ENCODE measurements around the gene SDC3.

SDC3 gene

DNA sequence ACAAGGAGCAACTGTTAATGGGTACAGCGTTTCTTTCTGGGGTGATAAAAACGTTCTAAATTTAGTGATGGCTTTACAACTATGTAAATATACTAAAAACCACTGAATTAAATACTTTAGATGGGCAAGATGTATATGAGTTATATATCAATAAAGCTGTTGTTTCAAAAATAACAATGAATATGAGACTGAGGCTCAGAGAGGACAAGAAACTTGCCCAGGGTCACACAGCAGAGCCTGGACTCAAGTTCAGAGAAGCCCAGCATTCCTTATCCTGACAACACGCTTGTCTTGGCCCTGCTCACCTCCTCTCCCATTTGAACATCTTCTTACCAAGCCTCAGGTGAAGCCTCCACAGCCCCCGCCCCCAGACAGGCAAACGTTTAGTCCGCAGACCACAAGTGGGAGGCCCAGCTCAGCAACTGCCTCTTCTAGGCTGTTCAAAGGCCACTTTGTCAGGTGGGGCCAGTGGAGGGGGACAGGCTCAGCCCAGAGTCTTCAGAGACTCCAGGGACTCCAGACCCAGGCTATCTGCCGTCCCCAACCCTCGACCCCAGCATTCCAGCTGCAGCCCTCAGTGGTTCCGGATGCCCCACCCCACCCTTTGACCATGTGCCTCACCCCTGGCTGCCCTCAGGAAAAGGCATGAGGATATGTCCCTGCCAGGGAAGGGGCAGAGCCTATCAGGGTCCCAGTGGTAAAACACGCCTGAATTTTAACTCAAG is 17.9 kb downstream of the SDC3 start:
- no peak for DNase-seq

GRCh38 chr1:30889511-30889910 is 19.0 kb downstream of the SDC3 start:
- no peak for DNase-seq

- no peak for DNase-seq
These were observed 19.6 kb downstream of the SDC3 start for GRCh38 chr1:30888975-30889374.

DNA sequence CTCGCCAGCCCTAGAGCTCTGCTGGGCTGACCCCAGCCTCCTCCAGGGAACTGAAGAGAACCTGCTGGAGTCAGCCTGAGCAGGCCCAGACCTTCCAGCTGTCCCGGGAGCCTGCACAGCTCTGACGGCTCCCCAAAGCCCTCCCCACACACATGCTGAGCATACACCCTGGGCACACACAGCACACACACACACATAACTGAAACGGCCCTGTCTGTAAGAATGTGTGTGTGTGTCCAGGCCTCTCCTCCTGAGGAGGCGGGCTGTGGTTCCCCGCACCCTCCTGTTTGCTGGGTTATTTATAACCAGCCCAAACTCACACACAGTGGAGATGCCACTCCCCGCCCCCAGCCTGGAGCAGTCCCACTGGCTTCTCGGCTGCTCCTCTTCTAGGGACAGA is 20.2 kb downstream of the SDC3 start:
- DNase-seq = peak in 30 of 56 donors; percentile 21 to 78 (median 47)

- DNase-seq = peak in 1 of 56 donors; percentile 40
These were observed 20.9 kb downstream of the SDC3 start for GRCh38 chr1:30887485-30888315.

DNA sequence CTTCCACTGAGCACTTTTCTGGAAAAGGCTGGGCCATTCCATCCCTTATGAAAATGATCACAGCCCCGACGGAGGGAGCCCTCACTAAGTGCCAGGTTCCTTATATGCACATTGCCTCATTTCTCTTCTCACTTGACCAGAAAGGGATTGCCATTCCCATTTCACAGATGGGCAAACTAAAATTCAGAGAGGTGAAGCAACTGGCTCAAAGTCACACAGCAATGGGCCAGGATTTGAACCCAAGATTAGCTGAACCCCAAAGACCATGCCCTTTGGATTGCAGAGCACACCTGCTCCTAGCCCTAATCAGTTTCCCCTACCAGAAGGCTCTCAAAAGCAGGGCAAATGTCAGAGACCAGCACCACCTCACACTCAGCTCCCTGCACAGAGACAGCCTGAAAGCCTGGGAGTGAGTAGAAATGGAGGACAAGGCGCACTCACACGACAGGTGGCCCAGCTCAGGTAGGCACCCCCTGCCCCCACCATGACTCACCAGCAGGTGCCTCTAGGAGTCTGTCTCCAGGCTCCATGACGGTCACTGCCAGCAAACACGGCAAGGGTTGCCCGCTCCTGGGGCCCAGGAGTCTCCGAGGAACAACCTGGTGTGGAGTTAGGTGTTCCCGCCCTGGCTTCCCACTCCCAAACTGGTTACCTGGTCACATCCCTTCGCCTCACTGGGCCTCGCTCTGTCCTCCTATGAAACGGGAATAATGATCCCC is 21.7 kb downstream of the SDC3 start:
- no peak for DNase-seq

DNA sequence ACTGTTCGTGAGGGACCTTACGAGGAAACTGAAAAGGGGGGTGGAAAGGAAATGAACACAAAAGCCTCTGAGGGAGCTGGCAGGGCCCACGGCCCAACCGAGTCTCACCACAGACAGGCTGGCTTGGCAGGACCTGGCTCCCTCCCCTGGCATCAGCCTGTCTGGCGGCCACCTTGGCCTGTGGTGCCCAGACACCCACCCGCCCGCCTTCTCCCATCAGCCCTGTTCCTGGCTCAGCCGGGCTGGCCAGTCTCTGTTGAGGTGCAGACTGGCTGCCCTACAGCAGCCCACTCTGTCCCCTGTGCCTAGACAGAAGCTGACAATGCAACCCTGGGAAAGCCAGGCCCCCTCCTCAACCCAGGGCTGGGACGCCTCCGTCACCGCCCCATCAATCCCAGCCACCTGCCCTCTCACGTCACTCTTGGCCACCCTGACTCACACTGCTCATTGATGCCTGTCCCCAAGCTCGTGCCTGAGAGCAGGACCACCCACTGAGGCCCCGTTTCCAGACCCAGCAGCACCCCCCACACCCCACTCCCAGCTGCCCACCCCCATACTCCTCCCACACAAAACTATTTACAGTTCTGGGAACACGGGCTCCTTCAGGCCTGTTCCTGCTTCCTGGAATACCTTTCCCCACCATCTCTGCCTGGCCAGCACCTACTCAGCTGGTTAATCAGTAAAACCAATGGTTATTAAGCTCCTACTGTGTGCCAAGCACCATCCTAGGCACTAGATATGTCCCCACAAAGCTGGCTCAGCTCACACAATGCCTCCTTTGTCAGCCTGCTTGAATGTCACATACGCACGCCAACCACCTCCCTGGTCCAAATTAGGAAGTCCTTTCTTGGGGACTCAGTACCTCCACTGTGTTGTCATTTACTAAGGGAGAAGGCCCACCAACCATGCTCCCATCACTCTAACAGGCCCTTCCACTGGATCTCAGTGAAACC is 22.7 kb downstream of the SDC3 start:
- peak in 44 of 56 donors; percentile 15 to 83 (median 58) for DNase-seq

DNA sequence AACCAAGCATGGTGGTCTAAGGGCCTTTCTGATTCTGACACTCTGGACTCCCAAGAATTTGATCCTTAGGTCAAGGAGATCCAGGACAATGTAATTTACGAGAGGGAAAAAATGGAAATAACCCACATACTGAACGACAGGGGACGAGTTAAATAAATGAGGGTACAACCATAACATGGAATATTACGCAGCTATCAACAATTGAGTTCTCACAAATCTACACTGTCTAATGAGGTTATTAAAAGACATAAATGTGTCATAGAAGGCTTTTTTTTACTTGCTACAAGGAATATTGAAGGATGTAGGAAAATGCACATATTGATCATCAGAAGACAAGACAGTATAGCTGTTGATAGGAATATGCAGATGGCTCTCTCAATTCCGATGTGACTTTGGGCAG is 23.8 kb downstream of the SDC3 start:
- DNase-seq = no peak

GRCh38 chr1:30883389-30884172 is 25.0 kb downstream of the SDC3 start:
- peak in 37 of 56 donors; percentile 4 to 79 (median 50) for DNase-seq

DNA sequence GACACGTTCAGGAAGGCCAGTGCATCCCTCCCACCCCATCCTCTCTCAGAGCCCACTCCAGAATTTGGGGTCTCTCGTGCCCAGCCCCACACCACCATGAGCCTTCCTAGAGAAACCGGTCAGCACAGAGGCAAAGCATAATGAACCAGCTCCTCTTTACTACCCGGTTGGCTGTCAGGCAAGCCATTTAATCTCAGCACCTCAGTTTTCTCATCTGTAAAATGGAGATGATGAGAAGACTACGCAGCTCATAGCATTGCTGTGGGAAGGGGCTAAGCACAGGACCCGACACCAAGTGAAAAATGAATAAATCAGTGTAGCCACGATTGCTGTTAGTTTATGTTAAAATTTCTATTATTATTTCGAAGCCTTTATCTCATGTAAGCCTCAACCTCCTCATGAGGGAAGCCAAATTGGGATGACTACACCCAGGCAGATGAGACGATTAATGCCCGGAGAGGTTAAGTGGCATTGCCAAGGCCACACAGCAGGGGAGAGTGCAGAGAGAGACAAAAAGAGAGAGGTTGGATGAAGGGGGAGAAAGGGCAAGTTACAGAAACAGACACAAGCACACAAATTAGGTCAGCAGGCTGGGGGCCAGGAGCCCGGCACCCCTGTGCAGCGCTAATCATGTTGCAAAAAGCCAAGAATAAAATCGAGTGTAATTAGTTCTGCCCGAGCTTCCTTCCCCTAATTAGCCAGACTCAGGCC is 25.7 kb downstream of the SDC3 start:
- peak in 23 of 56 donors; percentile 15 to 72 (median 36) for DNase-seq

DNA sequence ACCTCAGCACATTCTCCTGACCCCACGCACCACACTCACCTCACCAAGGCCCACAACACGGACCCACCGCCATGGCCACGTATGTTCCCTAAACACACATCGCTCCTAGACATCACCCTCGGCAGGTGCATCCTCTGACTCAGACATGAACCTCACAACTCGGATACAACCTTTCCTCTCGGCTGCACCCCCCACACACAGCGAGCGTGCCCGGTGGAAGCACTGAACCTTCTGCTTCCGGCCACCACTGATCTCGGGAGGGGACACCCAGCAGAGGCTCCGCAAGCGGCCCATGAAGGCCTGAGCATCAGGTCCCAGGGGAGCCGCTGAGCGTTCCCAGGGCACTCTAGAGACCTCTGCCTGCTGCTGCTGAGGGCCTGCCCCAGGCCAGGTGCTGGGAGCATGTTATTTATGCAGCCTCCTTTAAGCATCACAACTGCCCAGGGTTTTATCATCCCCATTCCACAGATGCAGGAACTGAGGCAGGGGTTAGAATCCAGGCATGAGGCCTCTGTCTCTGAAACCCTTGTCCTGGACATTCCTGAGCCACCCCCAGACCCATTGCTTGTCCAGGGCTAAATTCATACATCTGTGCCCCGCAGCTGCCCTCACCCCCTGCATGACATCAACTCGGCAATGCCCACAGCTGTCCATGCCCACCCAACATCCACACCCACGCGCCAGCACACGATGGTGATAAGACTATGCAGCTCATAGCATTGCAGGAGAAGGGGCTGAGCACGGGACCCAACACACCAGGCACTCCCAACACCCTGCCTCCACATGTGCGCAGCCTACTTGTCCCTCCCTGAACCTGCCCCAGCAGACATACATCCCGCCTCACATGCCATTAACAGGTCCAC is 27.0 kb downstream of the SDC3 start:
- DNase-seq = no peak

DNA sequence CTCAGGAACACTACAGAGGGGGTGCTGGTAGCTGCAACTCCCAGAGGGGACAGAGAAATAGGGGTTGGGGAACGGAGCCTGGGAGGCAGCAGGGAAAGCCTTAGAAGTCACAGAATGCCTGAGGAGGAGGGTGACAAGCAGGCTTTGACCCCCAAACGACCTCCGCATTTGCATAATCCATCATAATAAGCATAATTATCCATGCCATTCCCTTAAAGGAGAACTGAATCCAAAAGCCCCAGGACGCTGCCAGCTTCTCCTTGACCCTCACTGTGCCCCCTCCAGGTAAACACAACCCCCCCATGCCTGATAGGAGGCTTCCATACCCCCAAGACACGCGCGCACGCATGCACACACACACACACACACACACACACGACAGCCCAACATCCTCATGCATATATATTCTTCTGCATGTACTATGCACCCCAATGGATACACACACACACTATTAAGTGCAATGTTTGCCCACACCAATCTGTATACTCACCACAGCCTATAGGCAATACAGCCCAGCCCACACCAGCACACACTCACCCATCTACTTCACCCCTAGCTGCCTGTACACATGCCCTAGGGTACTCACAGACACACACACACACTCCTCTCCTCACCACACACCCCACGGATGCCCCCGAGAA is 27.8 kb downstream of the SDC3 start:
- no peak for DNase-seq

DNA sequence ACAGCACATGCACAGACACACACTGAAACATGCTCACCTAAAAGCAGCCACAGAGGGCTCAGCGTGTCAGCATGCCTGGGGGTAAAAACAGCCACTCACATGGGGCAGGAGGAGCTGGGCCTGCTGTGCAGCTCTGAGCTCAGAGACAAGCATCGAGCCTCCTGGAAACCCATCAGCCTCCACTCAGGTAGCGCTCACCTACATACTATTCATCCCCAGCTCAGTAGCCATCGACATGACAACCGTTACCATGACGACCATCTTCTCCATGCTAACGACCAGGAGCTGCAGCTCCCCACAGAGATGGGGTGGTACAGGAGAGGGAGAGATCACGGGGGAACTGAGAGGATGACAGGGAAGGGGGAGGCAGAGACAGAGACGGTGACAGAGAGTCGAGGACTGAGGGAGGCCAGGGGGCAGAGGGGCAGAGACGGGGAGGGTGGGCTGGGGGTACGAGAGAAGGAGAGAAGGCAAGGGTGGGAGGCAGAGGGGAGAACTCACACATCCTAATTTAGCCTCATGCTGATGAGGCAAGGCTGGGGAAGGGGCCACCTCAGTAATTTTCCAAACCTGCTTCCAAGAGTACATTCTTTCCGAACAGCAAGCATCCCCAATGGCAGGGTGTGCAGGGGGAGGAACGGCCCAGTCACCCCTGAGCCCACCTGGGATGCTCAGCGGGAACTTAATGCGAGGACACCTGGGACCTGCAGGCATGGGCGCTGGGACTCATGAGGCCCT is 28.4 kb downstream of the SDC3 start:
- peak in 17 of 56 donors; percentile 12 to 50 (median 30) for DNase-seq

GRCh38 chr1:30879126-30879786 is 29.3 kb downstream of the SDC3 start:
- DNase-seq = peak in 14 of 56 donors; percentile 12 to 50 (median 23)

GRCh38 chr1:30878559-30878958 is 30.0 kb downstream of the SDC3 start:
- no peak for DNase-seq

DNA sequence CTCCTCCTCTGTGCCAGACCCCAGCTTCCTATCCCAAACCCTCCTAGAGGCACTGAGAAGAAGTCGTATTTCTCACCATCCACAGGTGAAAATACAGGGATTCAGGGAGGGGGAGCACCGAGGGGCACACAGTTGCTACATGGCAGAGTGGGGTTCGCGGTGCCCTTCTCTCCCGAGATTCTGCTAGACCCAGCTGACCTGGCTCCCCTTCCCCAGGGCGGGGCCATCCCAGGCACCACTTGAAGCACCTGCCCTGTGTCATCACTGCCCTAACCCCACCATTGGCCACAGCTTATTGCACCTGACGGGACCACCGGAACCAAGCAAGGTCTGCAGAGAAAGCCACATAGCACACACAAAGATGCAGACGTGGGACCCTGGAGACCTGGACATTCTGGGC is 30.5 kb downstream of the SDC3 start:
- DNase-seq = no peak
